Adrenal gland (tissue), 5 donors: ENCODE data around the gene NCK2.

ENCODE experiments used
- CTCF ChIP-seq, 6 experiments: fragments of 450-650 bp in 4 of 6; fragments of 200-600 bp in 2 of 6; sonication (generic) in 1 of 6; IDR thresholded peaks; 1 replicate in 5 of 6; 2 replicates in 1 of 6; pipeline versions ENCODE4 v1.5.1 to v1.8.0; 2016 to 2021; ENCODE audit warnings: antibody characterized with exemption in 6 of 6, mild to moderate bottlenecking in 2 of 6, moderate library complexity in 1 of 6
- POLR2A ChIP-seq, 2 donors: fragments of 450-650 bp; IDR thresholded peaks; one replicate each; pipeline ENCODE4 v1.6.1; 2017; ENCODE audit warnings: antibody characterized with exemption in 2 of 2, mild to moderate bottlenecking in 2 of 2, moderate library complexity in 1 of 2
- donor health status: DM: no; HTN: no; CAD: no.

- no peak for TF ChIP-seq CTCF (IDR thresholded peaks at IDR 0.05)
- TF ChIP-seq POLR2A (IDR thresholded peaks at IDR 0.05): no peak
These were observed 135.9 kb downstream of the NCK2 start for GRCh38 chr2:105880637-105881036.
